LNCaP clone FGC (cell line): ENCODE data around the gene CRISPLD2.

Source experiments
- DNase-seq: peaks from one replicate; pipeline ENCODE4 v3.0.0-alpha.2; 2011; ENCODE audit warnings: low read depth
- H3K4me3 ChIP-seq: 2 replicates; pipeline ENCODE4 v1.5.1; 2011; ENCODE audit warnings: mild to moderate bottlenecking, low read depth, low read length, control low read depth
- TF ChIP-seq, protein P1 (sequence below): IDR thresholded peaks from 2 replicates; pipeline ENCODE4 v1.5.1; 2012; ENCODE audit warnings: mild to moderate bottlenecking; ENCODE audit not compliant: control insufficient read depth, insufficient read depth; ENCODE audit errors: extremely low read depth

Gene CRISPLD2

DNA sequence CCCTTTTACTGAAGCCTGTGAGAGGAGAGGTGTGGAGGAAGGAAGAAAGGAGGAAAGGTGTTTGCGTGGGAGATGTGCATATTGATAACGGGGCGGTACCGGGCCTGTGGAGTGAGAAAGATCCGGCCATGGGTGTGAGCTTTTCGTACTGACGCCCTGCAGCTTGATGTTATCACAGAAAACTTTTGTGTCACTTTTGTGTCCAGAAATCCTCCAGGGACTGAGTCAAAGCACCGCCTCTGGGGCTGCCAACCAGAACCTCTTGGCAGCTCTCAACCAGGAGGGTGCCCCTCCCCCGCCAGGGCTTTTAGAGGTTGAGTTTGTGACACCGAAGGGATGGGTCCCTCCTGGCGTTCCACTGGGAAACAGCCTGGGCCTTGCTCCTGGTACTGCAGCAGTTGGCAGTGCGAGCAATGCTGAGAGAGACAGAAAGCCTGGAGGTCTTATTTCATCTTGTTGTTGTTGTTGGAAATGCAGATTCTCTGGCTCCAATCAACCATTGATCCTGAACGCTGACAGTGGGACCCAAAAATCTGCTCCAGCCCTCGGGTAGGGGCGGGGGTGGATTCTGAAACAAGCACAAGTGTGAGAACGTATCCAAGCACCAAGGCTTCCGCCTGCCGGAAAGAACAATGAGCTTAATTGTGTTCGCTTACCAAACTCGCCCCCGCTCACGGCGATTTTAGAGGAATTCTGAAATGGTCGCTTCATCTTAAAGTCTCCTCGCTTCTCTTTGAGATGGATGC lies 65.0 kb downstream of the CRISPLD2 start:
- no peak for DNase-seq
- no peak overlapping the region for H3K4me3 ChIP-seq
- TF ChIP-seq, protein P1, sequence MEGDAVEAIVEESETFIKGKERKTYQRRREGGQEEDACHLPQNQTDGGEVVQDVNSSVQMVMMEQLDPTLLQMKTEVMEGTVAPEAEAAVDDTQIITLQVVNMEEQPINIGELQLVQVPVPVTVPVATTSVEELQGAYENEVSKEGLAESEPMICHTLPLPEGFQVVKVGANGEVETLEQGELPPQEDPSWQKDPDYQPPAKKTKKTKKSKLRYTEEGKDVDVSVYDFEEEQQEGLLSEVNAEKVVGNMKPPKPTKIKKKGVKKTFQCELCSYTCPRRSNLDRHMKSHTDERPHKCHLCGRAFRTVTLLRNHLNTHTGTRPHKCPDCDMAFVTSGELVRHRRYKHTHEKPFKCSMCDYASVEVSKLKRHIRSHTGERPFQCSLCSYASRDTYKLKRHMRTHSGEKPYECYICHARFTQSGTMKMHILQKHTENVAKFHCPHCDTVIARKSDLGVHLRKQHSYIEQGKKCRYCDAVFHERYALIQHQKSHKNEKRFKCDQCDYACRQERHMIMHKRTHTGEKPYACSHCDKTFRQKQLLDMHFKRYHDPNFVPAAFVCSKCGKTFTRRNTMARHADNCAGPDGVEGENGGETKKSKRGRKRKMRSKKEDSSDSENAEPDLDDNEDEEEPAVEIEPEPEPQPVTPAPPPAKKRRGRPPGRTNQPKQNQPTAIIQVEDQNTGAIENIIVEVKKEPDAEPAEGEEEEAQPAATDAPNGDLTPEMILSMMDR = no peak

DNA sequence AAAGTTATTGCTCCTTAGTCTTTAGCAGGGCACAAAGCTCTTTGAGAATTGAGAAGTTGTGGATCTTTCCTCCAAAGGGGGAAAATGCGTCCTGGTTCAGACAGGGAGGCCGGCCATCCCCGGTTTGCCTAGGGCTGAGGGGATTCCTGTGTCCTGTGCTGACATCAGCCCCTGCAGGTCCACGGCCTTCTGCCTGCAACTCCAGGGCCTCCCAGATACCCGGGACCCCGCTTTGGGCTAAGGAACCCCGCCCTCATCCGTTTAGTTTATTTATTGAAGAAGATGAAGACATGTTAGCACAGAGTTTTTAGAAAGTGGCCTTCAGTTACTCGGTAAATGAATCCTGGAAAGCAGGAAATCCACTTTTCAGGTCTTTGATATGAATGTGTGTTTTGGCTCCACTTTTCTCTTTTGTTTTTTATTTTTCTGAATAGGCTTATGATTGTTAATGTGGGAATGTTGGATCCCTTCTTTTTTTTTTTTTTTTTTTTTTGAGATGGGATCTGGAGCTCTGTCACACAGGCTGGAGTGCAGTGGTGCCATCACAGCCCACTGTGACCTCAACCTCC lies 65.6 kb downstream of the CRISPLD2 start:
- no peak overlapping the region for H3K4me3 ChIP-seq
- TF ChIP-seq, protein P1 = no peak
- DNase-seq = no peak

DNA sequence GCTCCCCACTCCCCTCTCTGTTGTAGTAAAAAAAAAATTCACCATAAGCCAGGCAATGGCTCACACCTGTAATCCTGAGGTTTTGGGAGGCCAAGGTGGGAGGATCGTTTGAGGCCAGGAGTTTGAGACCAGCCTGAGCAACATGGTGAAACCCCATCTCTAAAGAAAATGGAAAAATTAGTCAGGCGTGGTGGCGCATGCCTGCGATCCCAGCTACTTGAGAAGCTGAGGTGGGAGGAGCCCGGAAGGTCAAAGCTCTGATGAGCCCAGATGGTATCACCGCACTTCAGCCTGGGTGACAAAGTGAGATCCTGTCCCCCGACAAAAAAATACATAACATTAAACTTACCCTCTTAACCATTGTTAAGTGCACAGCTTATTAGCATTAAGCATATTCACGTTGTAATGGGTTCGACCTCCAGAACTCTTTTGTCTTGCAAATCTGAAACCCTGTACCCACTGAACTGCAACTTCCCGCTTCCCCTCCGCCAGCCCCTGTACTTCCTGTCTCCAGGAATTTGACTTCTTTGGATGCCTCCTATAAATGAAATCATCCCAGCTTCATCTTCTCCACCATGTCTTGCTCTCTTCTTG lies 66.8 kb downstream of the CRISPLD2 start:
- H3K4me3 ChIP-seq = no peak overlapping the region
- DNase-seq = no peak
- TF ChIP-seq, protein P1 = no peak

DNA sequence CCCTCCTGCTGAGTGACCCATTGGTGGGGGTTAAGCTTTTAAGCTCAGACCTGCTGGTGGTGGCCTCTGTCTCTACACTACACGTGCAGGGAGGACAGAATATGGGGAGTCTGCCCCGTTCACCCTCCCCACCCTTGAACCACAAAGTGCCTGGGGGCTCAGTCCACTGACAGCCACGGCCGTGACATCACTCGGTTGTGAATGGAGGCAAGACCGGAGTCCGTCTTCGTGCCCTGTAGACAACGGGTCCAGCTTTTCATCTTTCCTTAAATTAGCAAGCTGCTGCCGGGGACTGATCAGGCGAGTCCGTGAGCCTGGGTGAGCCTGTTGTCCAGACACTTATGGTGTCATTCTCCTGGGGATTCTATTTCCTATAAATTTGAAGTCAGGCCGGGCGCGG lies 67.4 kb downstream of the CRISPLD2 start:
- no peak for DNase-seq
- no peak overlapping the region for H3K4me3 ChIP-seq
- TF ChIP-seq, protein P1 = no peak

DNA sequence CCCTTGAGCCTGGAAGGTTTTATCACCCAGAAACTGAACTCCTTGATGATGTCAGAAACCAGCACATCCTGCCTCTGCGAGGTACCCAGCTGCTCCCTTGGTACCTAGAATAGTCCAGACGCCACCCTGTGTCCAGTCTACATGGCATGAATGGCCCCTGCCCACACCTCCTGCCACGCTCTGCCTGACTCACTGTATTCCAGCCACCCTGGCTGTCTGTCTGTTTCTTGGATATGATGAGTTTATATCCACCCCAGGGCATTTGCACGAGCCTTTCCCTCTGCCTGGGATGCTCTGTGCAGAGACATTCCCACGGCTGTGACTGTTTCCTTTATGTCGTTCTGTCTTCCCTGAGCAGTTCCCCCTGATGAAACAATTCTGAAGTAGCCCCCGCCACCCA lies 68.7 kb downstream of the CRISPLD2 start:
- TF ChIP-seq, protein P1 = no peak
- no peak for DNase-seq
- no peak overlapping the region for H3K4me3 ChIP-seq

DNA sequence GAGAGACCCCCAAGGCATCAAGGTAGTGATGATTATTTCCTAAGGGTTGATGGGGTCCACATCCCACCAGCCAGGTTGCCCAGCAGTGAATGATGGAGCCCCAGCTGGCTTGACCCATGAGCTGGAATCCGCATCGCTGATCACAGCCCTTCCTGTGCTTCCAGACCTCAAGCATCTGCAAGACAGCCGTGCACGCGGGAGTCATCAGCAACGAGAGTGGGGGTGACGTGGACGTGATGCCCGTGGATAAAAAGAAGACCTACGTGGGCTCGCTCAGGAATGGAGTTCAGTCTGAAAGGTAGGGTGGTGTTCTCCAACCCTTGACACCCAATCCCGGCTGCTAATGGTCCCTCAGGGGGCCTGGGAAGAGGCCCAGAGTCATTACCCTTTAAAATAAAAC lies 69.3 kb downstream of the CRISPLD2 start:
- TF ChIP-seq, protein P1 = no peak
- no peak overlapping the region for H3K4me3 ChIP-seq
- DNase-seq = no peak

DNA sequence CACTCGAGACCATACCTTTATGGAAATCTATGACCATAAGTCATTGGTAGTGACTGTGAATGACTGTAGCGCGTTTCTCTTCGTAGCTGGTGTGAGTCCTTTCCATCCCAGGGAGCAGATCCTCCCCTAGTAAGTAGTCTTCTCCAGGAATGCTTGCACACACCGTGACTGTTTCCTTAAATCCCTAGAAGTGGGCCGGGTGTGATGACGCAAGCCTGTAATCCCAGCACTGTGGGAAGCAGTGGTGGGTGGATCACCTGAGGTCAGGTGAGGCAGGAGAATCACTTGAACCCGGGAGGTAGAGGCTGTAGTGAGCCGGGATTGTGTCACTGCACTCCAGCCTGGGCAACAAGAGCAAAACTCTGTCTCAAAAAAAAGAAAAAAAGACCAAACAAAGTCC lies 70.6 kb downstream of the CRISPLD2 start:
- H3K4me3 ChIP-seq = no peak overlapping the region
- DNase-seq = no peak
- TF ChIP-seq, protein P1 = no peak
